IMR-90 (cell line): ENCODE measurements around the gene COL11A2. TPM values are rescaled to one million over a fixed set of nuclear protein-coding genes. Genes with fewer than 3 reads are reported as not detected.
A peak's percentile ranks its signal among the peaks of the same experiment; 100 is the strongest.

ENCODE experiments used
- ATAC-seq: fragments of 200-7000 bp; cut with Tn5 transposase; 2 replicates; pipeline ENCODE4 v1.9.1; 2020; ENCODE audit warnings: low read depth, mild to moderate bottlenecking, moderate library complexity
- BruUV-seq: library from RNA; stranded (reverse); fragments of 400-500 nt; replicated peaks from 2 replicates; lab custom pipeline; 2021; lab: Mats Ljungman, UMichigan
- CTCF ChIA-PET: fragments of 300-600 bp; formaldehyde crosslinking; extraction: SDS; loops from one replicate; lab custom pipeline; 2021; ENCODE audit warnings: antibody characterized with exemption; lab: Yijun Ruan, JAX
- POLR2A ChIA-PET: fragments of 300-600 bp; sonication (Branson Sonifier 250); formaldehyde crosslinking; loops from one replicate; lab custom pipeline; 2022; ENCODE audit warnings: antibody characterized with exemption; ENCODE audit not compliant: unreplicated experiment; lab: Charles Lee
- DNase-seq: peaks from one replicate; pipeline ENCODE4 v3.0.0; 2013
- H2AFZ ChIP-seq: replicated peaks from 2 replicates; pipeline ENCODE3; 2013; ENCODE audit warnings: low read length, mild to moderate bottlenecking; ENCODE audit not compliant: poor library complexity
- H2AK5ac ChIP-seq: 2 replicates; pipeline ENCODE4 v1.6.1; 2013; ENCODE audit warnings: low read depth, low read length, inconsistent platforms
- H2AK9ac ChIP-seq: replicated peaks from 2 replicates; pipeline ENCODE3; 2013; ENCODE audit warnings: mild to moderate bottlenecking, low read depth, low read length, moderate library complexity; ENCODE audit not compliant: poor library complexity
- H2BK120ac ChIP-seq: 2 replicates; pipeline ENCODE4 v1.6.1; 2013; ENCODE audit warnings: low read depth, low read length, inconsistent platforms
- H2BK15ac ChIP-seq: 3 replicates; pipeline ENCODE4 v1.6.1; 2013; ENCODE audit warnings: low read depth, low read length, inconsistent platforms
- H2BK20ac ChIP-seq: 2 replicates; pipeline ENCODE4 v1.6.1; 2013; ENCODE audit warnings: low read depth, mild to moderate bottlenecking, inconsistent platforms, low read length, moderate library complexity
- H2BK5ac ChIP-seq: 2 replicates; pipeline ENCODE4 v1.6.1; 2013; ENCODE audit warnings: mild to moderate bottlenecking, low read depth, low read length, inconsistent platforms; ENCODE audit not compliant: poor library complexity, severe bottlenecking
- H3K14ac ChIP-seq: replicated peaks from 2 replicates; pipeline ENCODE4 v1.6.1; 2013; ENCODE audit warnings: low read depth, low read length, inconsistent platforms
- H3K18ac ChIP-seq: 2 replicates; pipeline ENCODE4 v1.6.1; 2013; ENCODE audit warnings: low read depth, low read length, control low read depth
- H3K23ac ChIP-seq: 2 replicates; pipeline ENCODE4 v1.6.1; 2013; ENCODE audit warnings: low read depth, low read length, inconsistent platforms
- H3K27ac ChIP-seq: 2 replicates; pipeline ENCODE4 v1.5.1; 2013; ENCODE audit warnings: mild to moderate bottlenecking, control low read depth, low read length; ENCODE audit not compliant: insufficient read depth
- H3K27me3 ChIP-seq: 2 replicates; pipeline ENCODE4 v1.6.1; 2013; ENCODE audit warnings: low read length; ENCODE audit not compliant: control insufficient read depth, insufficient read depth
- H3K36me3 ChIP-seq: 2 replicates; pipeline ENCODE4 v1.6.1; 2013; ENCODE audit warnings: low read length, mixed read lengths; ENCODE audit not compliant: control insufficient read depth, insufficient read depth
- H3K4ac ChIP-seq: 2 replicates; pipeline ENCODE4 v1.6.1; 2013; ENCODE audit warnings: low read depth, low read length, inconsistent platforms
- H3K4me1 ChIP-seq: 2 replicates; pipeline ENCODE4 v1.6.1; 2013; ENCODE audit warnings: low read length, mixed read lengths; ENCODE audit not compliant: control insufficient read depth, insufficient read depth
- H3K4me2 ChIP-seq: 2 replicates; pipeline ENCODE4 v1.6.1; 2013; ENCODE audit warnings: low read depth, mild to moderate bottlenecking, control low read depth, low read length, moderate library complexity
- H3K4me3 ChIP-seq: 2 replicates; pipeline ENCODE4 v1.5.1; 2013; ENCODE audit warnings: low read depth, mild to moderate bottlenecking, control low read depth, low read length, moderate library complexity; ENCODE audit not compliant: insufficient read depth
- H3K56ac ChIP-seq: 2 replicates; pipeline ENCODE4 v1.6.1; 2013; ENCODE audit warnings: low read length, inconsistent platforms; ENCODE audit not compliant: insufficient read depth; ENCODE audit errors: extremely low read depth
- H3K79me1 ChIP-seq, 2 experiments: 2 replicates each; pipeline ENCODE4 v1.6.1; 2013; ENCODE audit warnings: low read length in 2 of 2, inconsistent platforms in 1 of 2, low read depth in 1 of 2
- H3K9ac ChIP-seq: 2 replicates; pipeline ENCODE4 v1.6.1; 2013; ENCODE audit warnings: low read depth, low read length, control low read depth
- H3K9me1 ChIP-seq: 2 replicates; pipeline ENCODE4 v1.6.1; 2013; ENCODE audit warnings: low read length, inconsistent platforms; ENCODE audit not compliant: insufficient read depth
- H3K9me3 ChIP-seq: 2 replicates; pipeline ENCODE4 v1.6.1; 2013; ENCODE audit warnings: low read length; ENCODE audit not compliant: control insufficient read depth, insufficient read depth
- H4K20me1 ChIP-seq: 2 replicates; pipeline ENCODE4 v1.6.1; 2013; ENCODE audit warnings: low read length, inconsistent platforms; ENCODE audit not compliant: insufficient read depth
- H4K5ac ChIP-seq: 2 replicates; pipeline ENCODE4 v1.6.1; 2013; ENCODE audit warnings: mild to moderate bottlenecking, low read depth, low read length, control low read depth
- H4K8ac ChIP-seq, 2 experiments: 2 replicates each; pipeline ENCODE4 v1.6.1; 2013; ENCODE audit warnings: low read depth in 2 of 2, low read length in 2 of 2, control low read depth in 1 of 2, inconsistent platforms in 1 of 2
- H4K91ac ChIP-seq: 2 replicates; pipeline ENCODE4 v1.6.1; 2013; ENCODE audit warnings: low read depth, low read length, inconsistent platforms; ENCODE audit not compliant: insufficient read depth
- CEBPB ChIP-seq: IDR thresholded peaks from 2 replicates; pipeline ENCODE4 v1.6.1; 2012; ENCODE audit warnings: low read depth, low read length, improper control_type of control experiment
- FOS ChIP-seq: fragments of 150-350 bp; IDR thresholded peaks from 2 replicates; pipeline ENCODE4 v1.6.1; 2016; ENCODE audit warnings: low read depth, low read length
- MAFK ChIP-seq: IDR thresholded peaks from 2 replicates; pipeline ENCODE4 v1.6.1; 2012; ENCODE audit warnings: low read depth, low read length, improper control_type of control experiment
- MAZ ChIP-seq: IDR thresholded peaks from 2 replicates; pipeline ENCODE4 v1.6.1; 2012; ENCODE audit warnings: low read depth, mild to moderate bottlenecking, low read length, improper control_type of control experiment, moderate library complexity, borderline replicate concordance
- MXI1 ChIP-seq: IDR thresholded peaks from 2 replicates; pipeline ENCODE4 v1.6.1; 2012; ENCODE audit warnings: low read depth, mild to moderate bottlenecking, low read length, moderate library complexity, borderline replicate concordance
- POLR2A ChIP-seq: IDR thresholded peaks from 2 replicates; pipeline ENCODE4 v1.6.1; 2012; ENCODE audit warnings: mild to moderate bottlenecking, low read depth, low read length
- RCOR1 ChIP-seq: IDR thresholded peaks from 2 replicates; pipeline ENCODE4 v1.6.1; 2012; ENCODE audit warnings: mild to moderate bottlenecking, low read length, improper control_type of control experiment; ENCODE audit not compliant: insufficient replicate concordance
- RFX5 ChIP-seq: IDR thresholded peaks from 2 replicates; pipeline ENCODE4 v1.8.0; 2012; ENCODE audit warnings: low read depth, mild to moderate bottlenecking, low read length, moderate library complexity
- SMC3 ChIP-seq: fragments of 150-350 bp; IDR thresholded peaks from 2 replicates; pipeline ENCODE4 v1.6.1; 2016; ENCODE audit warnings: low read depth, mild to moderate bottlenecking, antibody characterized with exemption, low read length, moderate library complexity
- USF2 ChIP-seq: fragments of 150-350 bp; IDR thresholded peaks from 2 replicates; pipeline ENCODE4 v1.6.1; 2017; ENCODE audit warnings: mild to moderate bottlenecking, antibody characterized with exemption, low read length, low read depth
- WGBS, 2 experiments: methylation state at CpG; one replicate each; pipeline versions ENCODE4 v1.1.5 to v1.1.7; 2013; ENCODE audit warnings: missing lambda C conversion rate in 2 of 2; ENCODE audit not compliant: insufficient read length in 1 of 2; ENCODE audit errors: extremely low coverage in 2 of 2; 5-methylcytosine and 5-hydroxymethylcytosine counted together
- dilution Hi-C: fragments of 300-500 bp; cut with HindIII; formaldehyde crosslinking; loops from one replicate; pipeline ENCODE4 v1.14.3; 2018; ENCODE audit warnings: low sequenced_read_pairs; ENCODE audit not compliant: unreplicated experiment
- in situ Hi-C: fragments of 300-500 bp; cut with MboI; formaldehyde crosslinking; loops from 3 replicates; pipeline ENCODE4 v1.14.3; 2019; ENCODE audit warnings: low sequenced_read_pairs, inconsistent platforms, mixed read lengths
- intact Hi-C: fragments of 100-400 bp; cut with micrococcal nuclease; formaldehyde crosslinking; loops from 2 replicates; pipeline ENCODE4 v1.10.0; 2022
- polyA plus RNA-seq, 3 experiments: library from polyadenylated mRNA; depleted of rRNA; stranded (reverse); fragments of >200 nt; gene quantifications; 2 replicates each; pipeline ENCODE4 v1.2.3, GENCODE V29; 2012; ENCODE audit warnings: low replicate concordance in 1 of 3
- total RNA-seq: library from RNA; depleted of rRNA; stranded (reverse); fragments of >200 nt; gene quantifications from 2 replicates; pipeline ENCODE4 v1.2.3, GENCODE V29; 2012
- TF ChIP-seq, protein P1 (sequence below): conservative IDR thresholded peaks from 2 replicates; pipeline ENCODE4 v1.5.1; 2012; ENCODE audit warnings: mild to moderate bottlenecking, low read depth, low read length, improper control_type of control experiment

COL11A2 gene
- total and polyA plus RNA-seq, 2 of the 4 experiments (the other 2 are of a cell fraction): under 0.01 to 0.38 TPM

DNA sequence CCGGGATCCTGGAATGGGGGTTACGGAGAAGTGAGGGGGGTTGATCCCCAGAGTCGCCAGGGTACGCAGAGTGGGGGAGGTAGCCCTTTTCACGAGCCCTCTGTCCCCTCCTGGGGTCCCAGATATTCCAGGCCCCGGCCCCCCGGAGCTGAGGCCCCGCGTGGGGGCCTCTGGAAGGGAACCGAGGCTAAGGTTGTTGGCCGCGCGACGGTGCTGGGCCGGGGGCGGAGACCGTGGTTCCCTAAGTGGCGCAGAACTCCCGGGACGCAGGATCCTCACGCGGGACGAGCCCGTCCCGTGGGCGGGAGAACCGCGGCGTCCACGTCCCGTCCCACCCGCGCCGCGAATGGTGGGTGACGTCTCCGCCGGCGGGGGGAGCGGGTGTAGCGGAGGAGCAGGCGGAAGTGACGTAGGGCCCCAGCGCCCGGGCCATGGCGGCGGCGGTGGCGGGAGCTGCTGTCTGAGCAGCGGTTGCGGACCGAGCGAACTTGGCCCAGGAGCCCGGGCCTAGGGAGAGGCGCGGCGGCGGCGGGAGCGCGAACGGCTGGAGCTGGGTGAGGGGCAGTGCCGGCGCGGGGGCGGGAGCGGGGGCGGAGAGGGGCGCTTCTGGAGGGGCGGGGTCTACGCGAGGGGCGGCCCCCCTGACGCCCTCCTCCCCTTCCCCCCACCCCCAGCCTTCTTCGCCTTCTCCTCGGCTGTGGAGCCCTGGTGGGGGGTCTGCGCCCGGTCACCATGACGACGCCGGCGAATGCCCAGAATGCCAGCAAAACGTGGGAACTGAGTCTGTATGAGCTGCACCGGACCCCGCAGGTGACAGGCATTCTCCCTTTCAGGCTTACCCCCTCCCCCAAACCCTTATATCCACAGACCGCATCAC lies 16.1 kb upstream of the COL11A2 start, which contains the start of gene RING1:
Gene RING1 (plus strand): TSS at position 410 of the 877 bp plus-strand sequence. CDS start 323 bp downstream, at position 733.
- Histone ChIP-seq H3K9me1 (peaks cover 21% of the 10 kb centered on the region), H3K4me3 (peak within 1 kb of the TSS; percentile 90), H3K14ac (peak within 1 kb of the TSS; percentile 98), H4K20me1 (peaks cover 8% of the 10 kb centered on the region; the same call in 1 of the 2 replicates), H2AFZ (peak within 1 kb of the TSS; percentile 95), H3K79me1 (peaks cover 10 to 61% of the 10 kb centered on the region in 2 experiments), H2BK5ac (peak within 1 kb of the TSS; percentile 80), H3K27ac (peak within 1 kb of the TSS; percentile 94), H3K36me3 (peaks cover 28% of the 10 kb centered on the region), H4K8ac (peak within 1 kb of the TSS; percentile 90 to 100), H3K9ac (peak within 1 kb of the TSS; percentile 96), H3K4me1 (peaks cover 25% of the 10 kb centered on the region), H2BK15ac (peak within 1 kb of the TSS; percentile 84; the same call in 2 of the 3 replicates), H2BK120ac (peak within 1 kb of the TSS; percentile 64; the same call in 1 of the 2 replicates), H3K56ac (peak within 1 kb of the TSS; percentile 90), H2AK5ac (peak within 1 kb of the TSS; percentile 91), H4K91ac (peak within 1 kb of the TSS; percentile 84), H2BK20ac (peak within 1 kb of the TSS; percentile 29; the same call in 1 of the 2 replicates), H3K23ac (peak within 1 kb of the TSS; percentile 99), H2AK9ac (peak within 1 kb of the TSS; percentile 95), H3K4ac (peak within 1 kb of the TSS; percentile 97), H3K18ac (peak within 1 kb of the TSS; percentile 72), H3K27me3 (no peaks in the 10 kb centered on the region), H3K4me2 (peak within 1 kb of the TSS; percentile 97), H3K9me3 (no peaks in the 10 kb centered on the region), H4K5ac (peak within 1 kb of the TSS; percentile 94)
- ChIA-PET CTCF (no interaction called here), POLR2A (interaction anchor here (0.6 to 1.3 kb wide), 3 partner anchors 64 to 256 kb away, joined by 3 to 6 read pairs (median 5); partner anchors contain the start of genes HLA-DMA, RPS18 and VPS52)
- TF ChIP-seq MAFK: no peak
- TF ChIP-seq CEBPB: no peak
- TF ChIP-seq RFX5: no peak
- TF ChIP-seq SMC3: no peak
- TF ChIP-seq POLR2A: peak; percentile 86
- no peak for TF ChIP-seq FOS
- 0 out of 2 replicates have a peak, but pooled peaks have one; percentile 37 for TF ChIP-seq MXI1
- peak; percentile 92 for TF ChIP-seq MAZ
- TF ChIP-seq USF2: no peak
- TF ChIP-seq RCOR1: no peak
- TF ChIP-seq, protein P1, sequence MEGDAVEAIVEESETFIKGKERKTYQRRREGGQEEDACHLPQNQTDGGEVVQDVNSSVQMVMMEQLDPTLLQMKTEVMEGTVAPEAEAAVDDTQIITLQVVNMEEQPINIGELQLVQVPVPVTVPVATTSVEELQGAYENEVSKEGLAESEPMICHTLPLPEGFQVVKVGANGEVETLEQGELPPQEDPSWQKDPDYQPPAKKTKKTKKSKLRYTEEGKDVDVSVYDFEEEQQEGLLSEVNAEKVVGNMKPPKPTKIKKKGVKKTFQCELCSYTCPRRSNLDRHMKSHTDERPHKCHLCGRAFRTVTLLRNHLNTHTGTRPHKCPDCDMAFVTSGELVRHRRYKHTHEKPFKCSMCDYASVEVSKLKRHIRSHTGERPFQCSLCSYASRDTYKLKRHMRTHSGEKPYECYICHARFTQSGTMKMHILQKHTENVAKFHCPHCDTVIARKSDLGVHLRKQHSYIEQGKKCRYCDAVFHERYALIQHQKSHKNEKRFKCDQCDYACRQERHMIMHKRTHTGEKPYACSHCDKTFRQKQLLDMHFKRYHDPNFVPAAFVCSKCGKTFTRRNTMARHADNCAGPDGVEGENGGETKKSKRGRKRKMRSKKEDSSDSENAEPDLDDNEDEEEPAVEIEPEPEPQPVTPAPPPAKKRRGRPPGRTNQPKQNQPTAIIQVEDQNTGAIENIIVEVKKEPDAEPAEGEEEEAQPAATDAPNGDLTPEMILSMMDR: no peak
- dilution Hi-C loops (no loop called here), intact Hi-C loops (loop anchor here (2.0 kb wide), 1 partner anchor 202 kb away; the partner anchor contains the start of gene PHF1), in situ Hi-C loops (no loop called here)
- peak; percentile 67 for DNase-seq
- no TSS peak for BruUV-seq
- 0% methylated on average over 34 of the region's 86 CpGs; no CpG with 5 or more reads in 1 of the 2 experiments for WGBS, 2 experiments
- ATAC-seq: peak; percentile 58
